Activated CD8-positive, alpha-beta memory T cell treated with anti-CD3 and anti-CD28 coated beads, Interleukin-2, amount 50 U/mL, for 4 hours (primary cell): ENCODE measurements around the gene BDH2.

Experiments used
- DNase-seq: peaks from one replicate; pipeline ENCODE4 v3.0.0-alpha.2; 2020

Gene BDH2

DNA sequence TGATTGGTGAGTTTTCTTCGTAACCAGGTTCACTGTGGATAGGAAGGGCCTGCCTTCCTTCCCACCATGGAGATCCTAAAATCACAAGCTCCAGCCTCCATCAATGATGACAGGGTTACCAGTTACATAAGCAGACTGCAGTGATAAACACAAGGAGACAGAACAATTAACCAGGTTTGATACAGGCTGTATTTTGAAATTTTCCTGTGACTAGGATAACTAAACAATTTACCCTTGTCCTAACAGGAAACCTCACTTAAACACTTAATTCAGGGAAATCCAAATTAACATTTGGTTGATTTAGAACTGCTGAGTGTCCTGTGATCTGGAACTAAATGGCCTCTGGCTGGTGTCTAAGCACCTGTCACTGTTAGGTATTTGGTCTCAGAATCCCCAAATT, 20.0 kb downstream of the BDH2 start:
- DNase-seq = no peak

DNA sequence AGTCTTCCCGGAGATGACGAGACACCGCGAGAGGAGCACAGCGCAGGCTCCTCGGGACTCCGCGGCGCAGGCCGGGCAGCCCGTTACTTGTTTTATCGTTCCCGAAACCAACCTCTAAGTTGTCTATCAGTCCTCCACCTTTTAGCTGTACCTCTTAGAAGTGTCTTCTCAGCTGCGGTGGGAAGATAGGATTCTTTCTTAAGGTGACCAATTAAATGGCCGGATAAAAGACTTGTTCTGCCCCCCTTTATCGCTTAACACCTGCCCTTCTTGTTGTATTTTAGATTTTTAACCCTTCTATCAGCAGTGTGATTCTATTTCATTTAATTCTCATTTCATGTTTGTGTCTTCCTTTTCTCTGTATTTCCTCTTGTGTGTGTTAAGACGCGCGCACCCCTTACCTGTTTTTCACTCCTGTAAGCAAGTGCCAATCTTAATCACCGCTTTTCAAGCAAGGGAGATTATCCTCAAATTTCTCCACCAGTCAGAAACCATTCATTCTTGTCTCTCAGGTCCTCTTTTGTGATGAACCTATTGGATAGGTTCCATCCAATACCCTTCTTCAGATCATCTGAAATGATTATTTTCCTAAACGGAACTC, 22.8 kb downstream of the BDH2 start, which contains the start of gene SLC9B2:
TSS of gene SLC9B2 (minus strand) at position 15 of the 601 bp plus-strand sequence. CDS start 9,211 bp downstream, outside the sequence.
- no peak for DNase-seq

DNA sequence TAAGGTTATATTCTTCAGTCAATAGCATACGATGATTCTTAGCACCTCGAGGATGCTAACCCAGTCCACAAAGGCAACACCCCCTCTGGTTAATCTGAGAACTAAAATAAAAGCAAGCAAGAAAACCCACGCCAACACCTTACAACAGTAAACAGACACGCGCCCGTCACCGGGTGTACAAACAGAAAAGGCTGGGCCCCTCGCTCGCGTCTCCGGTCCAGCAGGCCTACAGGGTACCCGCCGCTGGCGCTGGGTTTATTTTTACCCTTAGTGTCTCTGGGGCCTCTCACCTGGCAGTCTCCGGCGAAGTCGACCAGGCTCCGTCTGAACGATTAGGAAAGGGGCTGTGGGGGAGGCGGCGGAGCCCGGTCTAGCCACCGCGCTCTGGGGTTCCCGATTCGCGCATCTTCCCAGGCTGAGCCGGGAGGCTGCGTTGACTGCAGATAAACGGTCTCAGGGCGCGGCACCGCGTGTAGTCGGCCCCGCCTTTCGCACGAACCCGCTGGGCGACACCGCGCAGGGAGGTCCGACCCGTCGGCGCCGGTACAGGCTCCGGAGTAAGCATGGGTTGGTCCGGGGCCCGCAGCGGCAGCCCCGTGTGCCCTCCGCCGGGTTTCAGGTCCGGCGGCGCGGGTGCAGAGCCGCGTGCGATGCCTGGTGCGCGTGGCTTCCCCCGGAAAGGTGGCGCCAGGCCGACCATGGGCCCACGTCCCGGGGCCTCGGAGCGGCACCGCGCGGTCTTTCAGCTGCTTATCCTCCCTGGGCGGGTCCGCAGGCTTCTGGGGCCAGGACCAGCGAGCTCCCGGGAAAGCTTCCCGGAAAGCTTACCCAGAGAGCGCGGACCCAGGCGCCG, 23.5 kb downstream of the BDH2 start:
- peak; percentile 70 for DNase-seq

DNA sequence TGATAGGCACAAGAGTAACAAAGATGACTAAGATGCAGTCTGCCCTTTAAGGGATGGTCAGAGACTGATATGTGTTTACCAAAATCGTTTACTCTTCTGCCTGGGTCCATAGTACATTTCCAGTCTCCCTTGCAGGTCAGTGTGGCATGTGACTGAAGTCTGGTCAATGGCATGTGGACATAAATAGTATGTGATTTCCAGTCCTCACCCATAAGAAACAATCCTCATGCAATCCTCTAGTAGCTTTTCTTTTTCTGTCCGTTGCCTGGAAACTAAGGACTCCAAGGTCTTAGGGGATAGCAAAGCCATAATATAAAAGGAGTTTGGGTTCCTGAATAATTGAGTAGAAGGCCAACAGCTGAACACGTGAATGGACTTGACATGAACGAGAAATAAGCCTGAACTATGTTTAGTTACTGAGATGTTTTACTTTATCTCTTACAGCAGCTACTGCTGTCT, 24.2 kb downstream of the BDH2 start:
- no peak for DNase-seq

DNA sequence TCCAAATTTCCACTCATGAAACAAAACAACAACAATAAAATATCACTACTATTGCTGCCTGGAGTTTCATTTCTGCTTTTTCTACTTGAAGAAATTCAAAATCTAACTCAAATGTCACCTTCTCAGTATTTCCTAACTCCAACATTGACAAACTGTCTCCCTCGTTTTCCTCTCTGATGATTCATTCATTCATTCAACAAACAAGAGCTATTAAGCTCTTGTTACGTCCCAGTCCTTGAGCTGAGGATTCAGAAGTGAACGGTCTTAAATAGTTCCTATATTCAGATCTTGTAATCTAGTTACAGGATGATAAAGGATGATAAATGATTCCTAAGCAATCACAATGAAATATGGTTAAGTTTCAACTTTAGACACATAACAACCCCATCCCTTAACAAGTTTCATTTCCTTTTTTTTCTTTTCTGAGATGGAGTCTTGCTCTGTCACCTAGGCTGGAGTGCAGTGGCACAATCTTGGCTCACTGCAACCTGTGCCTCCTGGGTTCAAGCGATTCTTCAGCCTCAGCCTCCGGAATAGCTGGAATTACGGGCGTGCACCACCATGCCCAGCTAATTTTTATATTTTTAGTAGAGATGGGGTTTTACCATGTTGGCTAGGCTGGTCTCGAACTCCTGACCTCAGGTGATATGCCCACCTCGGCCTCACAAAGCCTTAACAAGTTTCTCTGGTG, 24.7 kb downstream of the BDH2 start:
- DNase-seq = no peak

DNA sequence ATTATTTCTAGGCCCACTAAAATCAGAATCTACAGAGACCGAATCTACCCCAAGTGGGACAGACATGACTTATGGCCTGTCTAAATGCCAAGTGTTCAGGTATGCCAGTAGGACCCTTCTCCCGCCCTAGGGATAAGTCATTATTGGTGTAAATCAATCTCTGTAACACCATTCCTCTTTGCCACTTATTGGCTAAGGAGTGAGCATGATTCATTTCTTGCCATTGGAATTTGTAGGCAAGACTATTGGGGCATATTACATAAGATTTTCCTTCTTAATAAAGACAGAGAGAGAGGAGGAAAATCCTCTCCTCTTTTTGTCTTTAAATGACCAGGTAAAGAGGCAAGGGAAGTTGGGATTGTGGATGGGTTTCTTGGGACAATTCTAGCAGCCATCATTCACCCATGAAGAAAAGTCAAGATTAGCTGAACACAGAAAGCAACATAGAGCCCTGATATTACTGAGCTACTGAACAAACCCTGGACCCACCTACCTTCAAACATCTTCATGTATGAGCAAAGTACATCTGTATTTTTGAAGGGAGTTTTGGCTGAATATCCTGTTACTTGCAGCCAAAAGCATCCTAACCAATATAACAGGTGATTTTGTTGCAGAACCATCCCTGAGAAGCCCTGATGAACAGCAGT, 25.7 kb downstream of the BDH2 start:
- DNase-seq = no peak

DNA sequence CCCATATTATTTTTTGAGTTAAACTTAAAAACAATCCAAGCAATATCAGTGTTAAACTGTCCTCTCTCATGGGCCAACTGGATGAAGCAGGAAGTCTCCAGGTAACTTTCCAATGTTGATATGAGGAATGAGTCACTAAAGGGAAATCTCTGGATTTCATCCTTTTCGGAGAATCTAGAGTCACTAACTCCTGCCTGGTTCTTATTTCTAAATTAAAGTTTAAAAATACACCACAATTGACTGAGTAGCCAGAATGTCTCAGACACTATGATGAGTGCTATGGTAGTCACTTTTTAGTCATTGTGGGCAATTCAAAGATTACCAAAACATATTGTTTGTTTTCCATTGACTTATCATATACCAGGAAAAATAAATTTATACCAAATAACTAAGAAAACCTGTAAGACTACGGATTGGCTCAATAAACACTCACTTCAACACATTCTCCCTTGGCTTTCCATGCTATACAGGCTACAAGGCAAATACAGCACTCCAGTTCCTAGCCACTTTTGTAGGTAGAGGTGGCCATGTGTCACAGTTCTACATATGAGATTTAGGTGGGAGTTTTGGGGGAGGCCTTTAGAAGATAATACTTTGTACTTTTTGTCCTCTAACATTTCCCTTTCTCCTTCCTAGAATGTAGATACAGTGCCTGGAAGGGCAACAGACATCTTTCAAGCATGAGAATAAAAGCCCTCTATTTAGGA, 31.6 kb downstream of the BDH2 start:
- DNase-seq = no peak

DNA sequence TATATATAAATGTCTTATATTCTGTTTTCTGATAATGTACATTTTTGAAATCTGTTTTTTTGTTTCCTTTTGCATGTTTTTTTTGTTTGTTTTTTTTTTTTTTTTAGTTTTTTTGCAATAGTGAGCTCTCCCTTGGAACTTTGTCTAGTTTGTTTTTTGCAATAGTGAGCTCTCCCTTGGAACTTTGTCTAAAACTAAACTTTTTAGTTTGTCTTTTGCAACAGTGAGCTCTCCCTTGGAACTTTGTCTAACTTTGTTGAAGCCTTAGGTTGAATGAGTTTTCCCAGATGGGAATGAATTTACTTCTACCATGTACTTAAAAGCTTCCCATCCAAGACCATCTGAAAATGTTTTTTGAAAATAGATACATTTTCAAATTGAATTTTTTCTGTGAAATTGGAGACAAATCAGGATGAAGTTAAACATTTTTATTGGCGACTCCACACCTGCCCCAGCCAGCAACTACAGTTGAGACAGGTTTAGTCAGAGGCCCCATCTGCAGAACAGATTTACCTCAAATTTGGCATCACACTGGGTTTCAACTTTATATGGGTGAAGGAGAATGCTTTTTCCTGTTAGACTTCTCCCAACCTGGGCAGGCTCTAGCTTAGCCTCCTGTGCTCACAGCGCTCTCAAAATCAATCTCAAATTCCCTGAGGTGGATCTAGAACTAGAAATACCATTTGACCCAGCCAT, 39.0 kb downstream of the BDH2 start:
- no peak for DNase-seq

DNA sequence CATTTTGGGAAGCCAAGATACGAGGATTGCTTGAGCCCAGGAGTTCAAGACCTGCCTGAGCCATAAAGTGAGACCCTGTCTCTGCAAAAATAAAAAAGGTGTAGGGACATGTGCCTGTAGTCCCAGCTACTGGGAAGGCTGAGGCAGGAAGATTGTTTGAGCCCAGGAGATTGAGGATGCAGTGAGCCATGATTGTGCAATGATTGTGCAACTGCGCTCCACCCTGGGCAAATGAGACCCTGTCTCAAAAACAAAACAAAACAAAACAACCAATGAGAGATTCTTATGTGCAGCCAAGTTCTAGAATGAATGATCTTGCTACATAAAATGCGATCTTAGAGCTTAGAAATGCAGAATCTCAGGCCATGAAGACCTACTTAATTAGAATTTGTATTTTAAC, 45.6 kb downstream of the BDH2 start:
- DNase-seq = no peak

DNA sequence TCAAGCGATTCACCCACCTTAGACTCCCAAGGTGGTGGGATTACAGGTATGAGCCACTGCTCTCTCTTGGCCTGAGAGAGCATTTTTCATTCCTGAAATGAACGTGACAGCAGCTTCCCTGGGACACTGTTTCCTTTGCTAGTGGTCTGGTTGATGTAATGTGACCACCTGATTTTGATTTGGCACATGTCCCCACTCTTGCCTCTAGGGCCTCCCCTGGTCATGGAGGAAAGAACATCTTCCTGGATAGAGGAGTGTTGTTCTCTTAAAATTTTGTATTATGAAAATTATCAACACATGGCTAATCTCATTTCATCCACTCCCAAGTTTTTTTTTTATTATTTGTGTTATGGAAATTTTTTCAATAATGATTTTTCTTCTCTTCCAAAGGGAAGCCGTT, 46.9 kb downstream of the BDH2 start:
- DNase-seq = no peak

DNA sequence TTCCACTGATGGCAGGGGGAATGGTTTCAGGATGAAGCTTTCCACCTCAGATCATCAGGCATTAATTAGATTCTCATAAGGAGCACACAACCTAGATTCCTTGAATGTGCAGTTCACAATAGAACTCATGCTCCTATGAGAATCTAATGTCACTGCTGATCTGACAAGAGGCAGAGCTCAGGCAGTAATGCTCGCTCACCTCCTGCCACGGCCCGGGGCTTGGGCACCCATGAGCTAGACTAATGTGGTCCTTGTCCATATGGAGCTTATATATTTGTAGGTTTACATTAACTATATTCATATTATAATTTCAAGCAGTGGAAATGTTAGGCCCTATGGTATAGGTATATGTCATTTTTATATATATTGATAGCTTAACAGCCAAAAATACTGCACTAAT, 47.5 kb downstream of the BDH2 start:
- no peak for DNase-seq

DNA sequence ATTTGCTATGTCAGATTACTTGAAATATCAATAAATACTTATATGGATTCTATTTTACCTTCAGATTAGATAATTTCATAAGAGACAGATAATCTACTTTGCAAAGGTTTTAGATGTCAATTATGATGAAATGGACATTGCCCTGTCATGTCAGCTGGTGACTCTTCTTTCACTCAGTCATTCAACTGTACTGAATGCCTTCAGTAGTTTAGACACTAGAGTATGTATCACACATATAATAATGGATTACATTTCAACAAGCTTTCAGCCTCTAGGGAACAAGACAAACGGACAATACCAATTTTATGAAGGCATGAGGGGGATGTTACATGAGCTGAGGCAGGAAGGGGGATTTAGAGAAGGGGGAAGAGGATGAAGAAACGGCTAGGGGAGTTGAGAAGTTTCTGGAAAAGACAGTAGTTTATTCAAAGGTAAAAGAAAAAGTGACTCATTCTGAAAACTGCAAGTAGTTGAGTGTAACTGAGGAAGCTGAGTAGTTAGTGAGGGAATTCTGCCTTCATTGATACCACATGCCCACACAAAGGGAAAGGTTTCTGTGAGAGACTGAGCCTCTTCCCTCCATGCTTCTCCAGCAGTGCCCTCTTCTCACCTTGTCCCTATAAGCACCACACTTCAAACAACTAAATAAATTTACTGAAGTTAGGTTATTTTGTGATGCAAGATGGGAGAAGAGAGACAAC, 48.7 kb downstream of the BDH2 start:
- no peak for DNase-seq

DNA sequence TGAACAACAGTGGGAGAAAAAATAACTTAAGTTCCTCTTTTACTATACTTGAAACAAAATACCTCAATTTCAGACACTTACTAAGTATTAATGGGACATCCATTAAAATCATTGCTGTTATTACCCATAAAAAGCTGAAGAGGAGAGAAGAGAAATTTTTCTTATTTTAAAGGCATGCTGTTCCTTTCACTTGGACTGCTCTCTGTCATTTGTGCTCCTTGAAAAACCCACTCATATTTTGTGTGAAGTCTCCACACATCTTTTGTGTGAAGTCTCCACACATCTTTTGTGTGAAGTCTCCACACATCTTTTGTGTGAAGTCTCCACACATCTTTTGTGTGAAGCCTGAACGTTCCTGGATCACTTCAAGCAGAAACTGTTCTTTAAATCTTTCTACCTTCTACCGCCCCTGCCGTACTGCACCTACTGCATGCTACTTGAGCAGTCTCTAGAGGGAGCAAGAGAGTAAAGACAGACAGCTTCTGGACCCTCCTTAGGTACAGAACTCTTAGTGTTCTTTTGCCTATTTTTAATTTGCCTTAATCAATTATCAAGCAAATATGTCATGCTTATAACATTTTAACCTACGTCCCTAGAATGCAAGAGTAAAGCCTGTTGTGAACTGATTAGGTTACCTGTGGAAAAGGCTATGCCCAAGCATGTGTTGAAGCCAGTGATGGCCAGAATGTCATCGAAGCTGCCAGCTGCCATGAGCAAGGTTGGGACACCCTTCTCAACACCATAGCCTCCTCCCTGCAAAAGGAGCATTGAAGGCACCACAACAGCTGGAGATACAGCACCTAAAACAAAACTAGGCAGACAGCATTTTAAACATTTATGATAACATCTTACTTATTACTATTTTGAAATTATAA, 53.0 kb downstream of the BDH2 start:
- DNase-seq = peak; percentile 25

DNA sequence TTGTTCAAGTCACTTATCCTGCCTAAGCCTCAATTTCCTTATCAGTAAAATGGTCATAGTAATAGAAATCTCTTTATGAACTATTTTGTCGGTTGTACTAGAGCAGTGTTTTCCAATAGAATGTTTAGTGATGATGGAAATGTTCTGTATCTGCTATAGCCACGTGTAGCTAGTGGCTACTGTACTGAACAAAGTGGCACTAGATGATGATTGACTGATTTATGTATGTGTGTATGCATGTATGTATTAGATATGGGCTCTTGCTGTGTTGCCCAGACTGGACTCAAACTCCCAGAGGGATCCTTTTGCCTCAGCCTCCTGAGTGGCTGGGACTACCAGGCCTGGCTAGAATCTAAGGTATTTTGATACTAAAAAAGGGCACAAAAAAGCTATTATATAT, 55.5 kb downstream of the BDH2 start:
- DNase-seq = no peak

DNA sequence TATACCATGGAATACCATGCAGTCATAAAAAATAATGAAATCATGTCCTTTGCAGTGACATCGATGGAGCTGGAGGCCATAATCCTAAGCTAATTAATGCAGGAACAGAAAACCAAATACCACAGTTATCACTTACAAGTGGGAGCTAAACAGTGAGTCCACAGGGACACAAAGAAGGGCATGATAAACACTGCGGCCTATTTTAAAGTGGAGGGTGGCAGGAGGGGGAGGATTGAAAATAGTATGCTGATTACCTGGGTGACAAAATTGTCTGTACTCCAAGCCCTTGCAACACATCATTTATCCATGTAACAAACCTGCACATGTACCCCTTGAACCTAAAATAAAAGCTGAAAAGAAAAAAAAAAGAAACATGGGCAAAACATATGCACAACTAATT, 63.5 kb downstream of the BDH2 start:
- no peak for DNase-seq

DNA sequence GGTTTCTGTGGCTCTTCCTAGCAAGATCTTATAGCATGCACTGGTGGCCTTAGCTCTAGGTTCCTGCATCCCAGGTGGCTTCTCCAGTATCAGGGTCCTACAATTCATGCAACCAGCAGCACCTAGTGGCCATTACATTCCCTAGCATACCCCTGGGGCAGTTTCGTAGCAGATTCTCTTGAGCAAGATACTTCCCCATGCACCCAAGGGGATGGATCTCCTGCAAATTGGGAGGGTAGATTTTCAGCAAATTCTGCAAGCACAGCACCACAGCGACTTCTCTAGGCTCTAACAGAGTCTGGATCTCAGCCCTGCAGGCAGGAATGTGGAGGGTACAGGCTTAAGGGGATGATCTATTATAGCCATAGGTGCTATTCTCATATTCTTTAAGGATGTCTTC, 67.1 kb downstream of the BDH2 start:
- DNase-seq = no peak

DNA sequence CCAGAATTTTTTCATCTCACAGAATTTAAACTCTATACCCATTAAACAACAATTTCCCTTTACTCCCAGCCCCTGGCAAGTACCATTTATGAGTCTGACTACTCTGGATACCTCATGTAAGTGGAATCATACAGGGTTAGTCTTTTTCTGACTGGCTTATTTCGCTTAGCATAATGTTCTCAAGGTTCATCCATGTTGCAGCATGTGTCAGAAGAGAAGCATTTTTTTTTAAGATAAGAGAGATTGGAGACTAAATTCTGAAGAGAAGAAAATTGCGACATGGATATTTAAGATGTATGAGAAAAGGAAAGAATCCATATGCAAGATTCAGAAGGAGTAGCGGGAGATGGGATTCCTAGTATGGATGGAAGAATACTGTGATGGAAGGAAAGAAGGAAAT, 68.8 kb downstream of the BDH2 start:
- no peak for DNase-seq

DNA sequence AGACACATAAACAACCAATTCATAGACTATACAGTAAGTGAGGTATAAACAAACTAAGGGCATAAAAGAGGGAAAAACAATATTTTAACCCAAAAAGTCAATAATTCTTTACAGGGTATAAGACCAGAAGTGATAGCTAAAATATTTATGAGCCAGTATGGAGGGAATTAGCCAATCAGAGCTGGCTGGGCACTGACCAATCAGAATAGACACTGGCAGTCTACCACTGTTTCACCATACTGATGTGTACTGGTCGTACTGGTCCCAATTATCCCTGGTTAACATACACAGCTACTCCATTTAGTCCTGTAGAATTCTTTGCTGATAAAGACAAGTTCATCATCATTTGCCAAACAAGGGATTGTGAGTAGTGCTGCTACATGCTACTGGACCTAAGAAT, 70.3 kb downstream of the BDH2 start:
- DNase-seq = no peak
